ENCODE results near the gene EXOC3L4. TPM values are rescaled to one million over a fixed set of nuclear protein-coding genes. Genes with fewer than 3 reads are reported as not detected.

Gene EXOC3L4
- total and polyA plus RNA-seq, 2 donors (not counting 1 experiment from before 2014, with no cell fraction given), result not detected

GRCh38 chr14:103104654-103105452, 10.3 kb downstream of the EXOC3L4 start:
- Mint-ChIP-seq H3K4me3 (peak overlapping the region; percentile 32), H3K27ac (peak overlapping the region; percentile 56), H3K27me3 (peaks cover 20% of the 10 kb centered on the region), H3K9me3 (ENCODE audit: insufficient read depth) (no peaks in the 10 kb centered on the region), H3K4me1 (peaks cover 30% of the 10 kb centered on the region)
- CTCF ChIA-PET, result interaction anchor here (0.6 to 5.4 kb wide), 46 partner anchors 8 to 1971 kb away, joined by 3 to 70 read pairs (median 4); partner anchors contain the start of genes EXOC3L4 and TNFAIP2
- TF ChIP-seq EZH2 (IDR thresholded peaks at IDR 0.05; ENCODE audit: borderline replicate concordance, insufficient read depth, low read depth, low read length, poor library complexity, severe bottlenecking) (peak; percentile 99), CTCF (IDR thresholded peaks at IDR 0.05) (peak; percentile 80)
- H3K4me2 ChIP-seq (replicated peaks; ENCODE audit: low read depth, low read length, poor library complexity, severe bottlenecking), result peak overlapping the region; percentile 67
- peak; percentile 84 for DNase-seq
- H3K79me2 ChIP-seq (ENCODE audit: control insufficient read depth, insufficient read depth, low read length), result no peaks in the 10 kb centered on the region
- peak; percentile 74 for ATAC-seq (ENCODE audit: low read depth)
- H3K9ac ChIP-seq (ENCODE audit: low read length), result no peak overlapping the region
- H3K27ac ChIP-seq (ENCODE audit: low read length in 2 of 2), result no peak overlapping the region
- POLR2A ChIA-PET, result interaction anchor here (0.6 kb wide), 1 partner anchor 589 kb away, joined by 7 read pairs; no protein-coding TSS in a partner anchor
- intact Hi-C loops (cut with micrococcal nuclease), result loop anchor here (1.0 to 2.0 kb wide), 3 partner anchors 30 to 188 kb away; no protein-coding TSS in a partner anchor
- H2AFZ ChIP-seq (ENCODE audit: insufficient read depth, low read depth, low read length, poor library complexity, severe bottlenecking), result peak overlapping the region; percentile 51
- WGBS (ENCODE audit: insufficient coverage), result 8% methylated on average over 59 of the region's 59 CpGs
- peaks cover 0 to 13% (median 0%) of the 10 kb centered on the region in 3 donors for H3K9me3 ChIP-seq (ENCODE audit: control extremely low read depth in 1 of 3, control insufficient read depth in 2 of 3, insufficient read depth in 1 of 3, low read length in 2 of 3)
- H3K4me3 ChIP-seq (ENCODE audit: control extremely low read depth in 1 of 5, extremely low read depth in 1 of 5, insufficient read depth in 1 of 5, low read depth in 2 of 5, low read length in 4 of 5), result peak overlapping the region in 1 of 5 experiments; percentile 19
- no peaks in the 10 kb centered on the region for H3K36me3 ChIP-seq (replicated peaks in 1 of 2; ENCODE audit: control extremely low read depth in 1 of 2, control insufficient read depth in 1 of 2, extremely low read depth in 1 of 2, insufficient read depth in 2 of 2, low read length in 1 of 2)
- H4K20me1 ChIP-seq (ENCODE audit: control insufficient read depth, insufficient read depth, low read length, poor library complexity, severe bottlenecking), result no peaks in the 10 kb centered on the region
- H3K27me3 ChIP-seq (replicated peaks in 1 of 4; ENCODE audit: control extremely low read depth in 1 of 4, control insufficient read depth in 3 of 4, insufficient read depth in 4 of 4, low read length in 3 of 4), result peaks cover 0 to 47% (median 17%) of the 10 kb centered on the region in 4 experiments
- H3K4me1 ChIP-seq (ENCODE audit: control insufficient read depth in 2 of 2, insufficient read depth in 2 of 2, low read length in 2 of 2), result peaks cover 43 to 46% of the 10 kb centered on the region in 2 donors

Measured in B cell (primary cell).